ENCODE results near the gene PP2D1.

GRCh38 chr3:19972054-19972453 lies 40.0 kb downstream of the PP2D1 start:
- no peak for TF ChIP-seq POLR2A (IDR thresholded peaks at IDR 0.05; ENCODE audit: low read length)
- no peak for TF ChIP-seq GATA1 (IDR thresholded peaks at IDR 0.05; ENCODE audit: low read depth, low read length)

All from erythroblast (primary cell).